Stomach (tissue), 9 donors: ENCODE results near the gene FZD8. TPM values are rescaled to one million over a fixed set of nuclear protein-coding genes. Genes with fewer than 3 reads are reported as not detected.

Experiments used
- DNase-seq, 2 donors: peaks; one replicate each; pipeline versions ENCODE4 v3.0.0 to v3.0.0-alpha.2; 2013 to 2019
- H3K27ac ChIP-seq, 5 donors: fragments of 200-600 bp in 4 of 5; sonication (generic) in 4 of 5; one replicate each; pipeline ENCODE4 v1.5.1; 2013 to 2019; ENCODE audit warnings: mild to moderate bottlenecking in 1 of 5, moderate library complexity in 1 of 5
- H3K27me3 ChIP-seq, 3 donors: fragments of 200-600 bp; sonication (generic); one replicate each; pipeline ENCODE4 v1.5.1; 2017 to 2019; ENCODE audit warnings: mixed run types in 1 of 3
- H3K36me3 ChIP-seq, 4 donors: fragments of 200-600 bp; sonication (generic); 1 replicate in 3 of 4; 2 replicates in 1 of 4; pipeline ENCODE4 v1.5.1; 2016 to 2019
- H3K4me1 ChIP-seq, 4 donors: fragments of 200-600 bp; sonication (generic); one replicate each; pipeline ENCODE4 v1.5.1; 2016 to 2019
- H3K4me3 ChIP-seq, 4 donors: fragments of 200-600 bp; sonication (generic) in 3 of 4; one replicate each; pipeline ENCODE4 v1.5.1; 2016 to 2019; ENCODE audit warnings: mild to moderate bottlenecking in 1 of 4
- H3K9me3 ChIP-seq, 4 donors: fragments of 200-600 bp; sonication (generic); one replicate each; pipeline ENCODE4 v1.5.1; 2016 to 2019
- CTCF ChIP-seq, 7 experiments: fragments of 450-650 bp in 4 of 7; fragments of 200-600 bp in 3 of 7; sonication (generic) in 3 of 7; IDR thresholded peaks; one replicate each; pipeline ENCODE4 v1.5.1; 2016 to 2019; ENCODE audit warnings: antibody characterized with exemption in 7 of 7, control low read depth in 2 of 7, mild to moderate bottlenecking in 1 of 7
- EP300 ChIP-seq: sonication (generic); formaldehyde crosslinking; IDR thresholded peaks from one replicate; pipeline ENCODE4 v1.6.1; 2017; ENCODE audit warnings: antibody characterized with exemption
- POLR2A ChIP-seq, 4 donors: fragments of 450-650 bp; IDR thresholded peaks; one replicate each; pipeline ENCODE4 v1.6.1; 2016; ENCODE audit warnings: antibody characterized with exemption in 4 of 4, control low read depth in 2 of 4, mild to moderate bottlenecking in 1 of 4, moderate library complexity in 1 of 4
- POLR2AphosphoS5 ChIP-seq, 3 donors: sonication (generic); formaldehyde crosslinking; IDR thresholded peaks; one replicate each; pipeline ENCODE4 v1.6.1; 2016; ENCODE audit warnings: antibody characterized with exemption in 3 of 3
- WGBS, 5 donors: extraction: QIAGEN DNeasy Blood & Tissue Kit in 3 of 5; methylation state at CpG; one replicate each; pipeline versions ENCODE4 v1.1.5 to v1.1.7; 2013 to 2018; 5-methylcytosine and 5-hydroxymethylcytosine counted together
- intact Hi-C: fragments of 100-400 bp; cut with DNase I; formaldehyde crosslinking; loops from one replicate; pipeline ENCODE4 v1.15.1; 2023; ENCODE audit warnings: low total_unique reads
- polyA plus RNA-seq, 3 donors: library from polyadenylated mRNA; stranded (reverse); fragments of 200-250 nt; gene quantifications; one replicate each; pipeline ENCODE4 v1.2.3, GENCODE V29; 2013
- total RNA-seq, 5 donors: library from RNA; depleted of rRNA; stranded (reverse); fragments of >200 nt; gene quantifications; one replicate each; pipeline versions ENCODE4 v1.1.0 to v1.2.3, GENCODE V29; 2014 to 2016
- donor health status: healthy with polysubstance abuse.
- donor health status: Bipolar disorder and iron deficiency.
- donor health status: healthy.

FZD8 gene
- total and polyA plus RNA-seq, 8 donors: 0.92 to 17.7 (median 7.1) TPM

- no peaks in the 10 kb centered on the region for H3K27me3 ChIP-seq
- WGBS, 5 donors: 84 to 90% (median 86%) methylated on average over 13 of the region's 13 CpGs
- no peak overlapping the region for H3K27ac ChIP-seq
- no peaks in the 10 kb centered on the region for H3K36me3 ChIP-seq
- no peak for DNase-seq
- H3K9me3 ChIP-seq: no peaks in the 10 kb centered on the region
- no peaks in the 10 kb centered on the region for H3K4me1 ChIP-seq
- H3K4me3 ChIP-seq: no peak overlapping the region
- TF ChIP-seq POLR2AphosphoS5 (IDR thresholded peaks at IDR 0.05): no peak
- no peak for TF ChIP-seq CTCF (IDR thresholded peaks at IDR 0.05)
- TF ChIP-seq EP300: no peak
- TF ChIP-seq POLR2A (IDR thresholded peaks at IDR 0.05): no peak
- intact Hi-C loops: no loop called here
These were observed 27.0 kb upstream of the FZD8 start for GRCh38 chr10:35668865-35669650.

GRCh38 chr10:35667971-35668370, 25.9 kb upstream of the FZD8 start:
- no peaks in the 10 kb centered on the region for H3K36me3 ChIP-seq
- no peak for TF ChIP-seq POLR2A (IDR thresholded peaks at IDR 0.05)
- TF ChIP-seq CTCF (IDR thresholded peaks at IDR 0.05): no peak
- no peak for TF ChIP-seq EP300
- no peak for TF ChIP-seq POLR2AphosphoS5 (IDR thresholded peaks at IDR 0.05)
- no peak for DNase-seq
- H3K27me3 ChIP-seq: no peaks in the 10 kb centered on the region
- no peak overlapping the region for H3K4me3 ChIP-seq
- intact Hi-C loops: no loop called here
- no peak overlapping the region for H3K27ac ChIP-seq
- H3K4me1 ChIP-seq: no peaks in the 10 kb centered on the region
- H3K9me3 ChIP-seq: no peaks in the 10 kb centered on the region
- WGBS, 5 donors: 92 to 95% (median 93%) methylated on average over 9 of the region's 9 CpGs

- intact Hi-C loops: no loop called here
- Histone ChIP-seq H3K27me3 (no peaks in the 10 kb centered on the region), H3K4me1 (no peaks in the 10 kb centered on the region), H3K27ac (no peak overlapping the region), H3K9me3 (no peaks in the 10 kb centered on the region), H3K4me3 (no peak overlapping the region), H3K36me3 (no peaks in the 10 kb centered on the region)
- WGBS, 5 donors: 80 to 96% (median 88%) methylated on average over 4 of the region's 4 CpGs
- TF ChIP-seq POLR2AphosphoS5 (IDR thresholded peaks at IDR 0.05): no peak
- TF ChIP-seq EP300: no peak
- TF ChIP-seq POLR2A (IDR thresholded peaks at IDR 0.05): no peak
- no peak for TF ChIP-seq CTCF (IDR thresholded peaks at IDR 0.05)
- DNase-seq: no peak
These were observed 25.3 kb upstream of the FZD8 start for GRCh38 chr10:35667270-35667889.

GRCh38 chr10:35661236-35661635, 19.1 kb upstream of the FZD8 start:
- no peak overlapping the region for H3K4me3 ChIP-seq
- no peaks in the 10 kb centered on the region for H3K36me3 ChIP-seq
- H3K27me3 ChIP-seq: no peaks in the 10 kb centered on the region
- no peak for DNase-seq
- H3K9me3 ChIP-seq: no peaks in the 10 kb centered on the region
- intact Hi-C loops: no loop called here
- 64 to 92% (median 76%) methylated on average over 2 of the region's 2 CpGs for whole genome bisulfite sequencing, 5 donors
- H3K27ac ChIP-seq: no peak overlapping the region
- no peaks in the 10 kb centered on the region for H3K4me1 ChIP-seq
- no peak for TF ChIP-seq POLR2A (IDR thresholded peaks at IDR 0.05)
- no peak for TF ChIP-seq EP300
- no peak for TF ChIP-seq CTCF (IDR thresholded peaks at IDR 0.05)
- no peak for TF ChIP-seq POLR2AphosphoS5 (IDR thresholded peaks at IDR 0.05)
